WERI-Rb-1 (cell line): ENCODE data around the gene SPATC1L.

Source experiments
- DNase-seq: peaks from one replicate; pipeline ENCODE4 v3.0.0-alpha.2; 2020
- H3K27ac ChIP-seq: fragments of 250-450 bp; sonication (Bioruptor Pico); 2 replicates; pipeline ENCODE4 v1.5.1; 2020; ENCODE audit warnings: mild to moderate bottlenecking, moderate library complexity
- H3K27me3 ChIP-seq: fragments of 250-450 bp; sonication (Bioruptor Pico); 2 replicates; pipeline ENCODE4 v1.5.1; 2021; ENCODE audit warnings: mild to moderate bottlenecking, low read depth, moderate library complexity; ENCODE audit not compliant: insufficient read depth, severe bottlenecking
- H3K36me3 ChIP-seq: fragments of 250-450 bp; sonication (Bioruptor Pico); 2 replicates; pipeline ENCODE4 v1.5.1; 2020; ENCODE audit warnings: mild to moderate bottlenecking, moderate library complexity
- H3K4me3 ChIP-seq: 2 replicates; pipeline ENCODE4 v1.5.1; 2011; ENCODE audit warnings: low read depth, mild to moderate bottlenecking, control low read depth, low read length
- H3K9me3 ChIP-seq: fragments of 250-450 bp; sonication (Bioruptor Pico); 2 replicates; pipeline ENCODE4 v1.5.1; 2021; ENCODE audit warnings: mild to moderate bottlenecking, moderate library complexity; ENCODE audit not compliant: severe bottlenecking
- TF ChIP-seq, protein P1 (sequence below): IDR thresholded peaks from 2 replicates; pipeline ENCODE4 v1.5.1; 2011; ENCODE audit warnings: low read depth, mild to moderate bottlenecking, control low read depth, inconsistent platforms, low read length

SPATC1L gene

DNA sequence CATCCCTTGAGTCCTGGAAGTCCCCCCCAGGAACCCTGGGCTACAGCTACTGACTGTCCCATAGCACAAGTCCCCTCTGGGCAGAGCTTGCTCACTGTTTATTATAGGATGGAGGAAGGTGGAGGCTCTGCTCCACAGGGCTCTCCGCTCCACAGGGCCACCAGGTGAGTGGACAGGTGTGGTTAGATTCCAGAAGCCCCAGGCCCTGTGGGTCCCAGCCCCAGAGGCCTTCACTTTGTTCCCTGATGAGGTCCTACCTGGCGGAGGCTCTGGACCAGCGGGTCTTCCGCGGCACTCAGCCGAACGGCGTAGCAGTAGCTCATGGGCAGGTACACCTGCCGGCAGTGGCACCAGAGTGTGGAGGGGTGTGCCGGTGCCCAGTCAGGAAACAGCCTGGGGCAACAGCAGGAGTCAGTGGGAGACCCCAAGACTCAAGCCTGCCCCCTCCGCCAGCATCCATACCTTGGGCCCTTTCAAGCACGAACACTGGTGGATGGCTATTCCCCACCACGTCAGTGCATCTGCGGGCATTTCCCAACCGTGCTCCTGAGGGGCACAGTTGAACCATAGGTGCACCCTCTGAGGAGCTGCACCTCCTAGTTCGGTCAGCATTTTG is 32.0 kb upstream of the SPATC1L start:
- Histone ChIP-seq H3K36me3 (peaks cover 52% of the 10 kb centered on the region), H3K27me3 (no peaks in the 10 kb centered on the region), H3K4me3 (no peak overlapping the region), H3K27ac (no peak overlapping the region), H3K9me3 (no peaks in the 10 kb centered on the region)
- TF ChIP-seq, protein P1, sequence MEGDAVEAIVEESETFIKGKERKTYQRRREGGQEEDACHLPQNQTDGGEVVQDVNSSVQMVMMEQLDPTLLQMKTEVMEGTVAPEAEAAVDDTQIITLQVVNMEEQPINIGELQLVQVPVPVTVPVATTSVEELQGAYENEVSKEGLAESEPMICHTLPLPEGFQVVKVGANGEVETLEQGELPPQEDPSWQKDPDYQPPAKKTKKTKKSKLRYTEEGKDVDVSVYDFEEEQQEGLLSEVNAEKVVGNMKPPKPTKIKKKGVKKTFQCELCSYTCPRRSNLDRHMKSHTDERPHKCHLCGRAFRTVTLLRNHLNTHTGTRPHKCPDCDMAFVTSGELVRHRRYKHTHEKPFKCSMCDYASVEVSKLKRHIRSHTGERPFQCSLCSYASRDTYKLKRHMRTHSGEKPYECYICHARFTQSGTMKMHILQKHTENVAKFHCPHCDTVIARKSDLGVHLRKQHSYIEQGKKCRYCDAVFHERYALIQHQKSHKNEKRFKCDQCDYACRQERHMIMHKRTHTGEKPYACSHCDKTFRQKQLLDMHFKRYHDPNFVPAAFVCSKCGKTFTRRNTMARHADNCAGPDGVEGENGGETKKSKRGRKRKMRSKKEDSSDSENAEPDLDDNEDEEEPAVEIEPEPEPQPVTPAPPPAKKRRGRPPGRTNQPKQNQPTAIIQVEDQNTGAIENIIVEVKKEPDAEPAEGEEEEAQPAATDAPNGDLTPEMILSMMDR: no peak
- no peak for DNase-seq

- no peaks in the 10 kb centered on the region for H3K9me3 ChIP-seq
- H3K36me3 ChIP-seq: peaks cover 50% of the 10 kb centered on the region
- DNase-seq: no peak
- H3K27ac ChIP-seq: no peak overlapping the region
- H3K27me3 ChIP-seq: no peaks in the 10 kb centered on the region
- TF ChIP-seq, protein P1: no peak
- no peak overlapping the region for H3K4me3 ChIP-seq
These were observed 31.3 kb upstream of the SPATC1L start for GRCh38 chr21:46215436-46216131.

DNA sequence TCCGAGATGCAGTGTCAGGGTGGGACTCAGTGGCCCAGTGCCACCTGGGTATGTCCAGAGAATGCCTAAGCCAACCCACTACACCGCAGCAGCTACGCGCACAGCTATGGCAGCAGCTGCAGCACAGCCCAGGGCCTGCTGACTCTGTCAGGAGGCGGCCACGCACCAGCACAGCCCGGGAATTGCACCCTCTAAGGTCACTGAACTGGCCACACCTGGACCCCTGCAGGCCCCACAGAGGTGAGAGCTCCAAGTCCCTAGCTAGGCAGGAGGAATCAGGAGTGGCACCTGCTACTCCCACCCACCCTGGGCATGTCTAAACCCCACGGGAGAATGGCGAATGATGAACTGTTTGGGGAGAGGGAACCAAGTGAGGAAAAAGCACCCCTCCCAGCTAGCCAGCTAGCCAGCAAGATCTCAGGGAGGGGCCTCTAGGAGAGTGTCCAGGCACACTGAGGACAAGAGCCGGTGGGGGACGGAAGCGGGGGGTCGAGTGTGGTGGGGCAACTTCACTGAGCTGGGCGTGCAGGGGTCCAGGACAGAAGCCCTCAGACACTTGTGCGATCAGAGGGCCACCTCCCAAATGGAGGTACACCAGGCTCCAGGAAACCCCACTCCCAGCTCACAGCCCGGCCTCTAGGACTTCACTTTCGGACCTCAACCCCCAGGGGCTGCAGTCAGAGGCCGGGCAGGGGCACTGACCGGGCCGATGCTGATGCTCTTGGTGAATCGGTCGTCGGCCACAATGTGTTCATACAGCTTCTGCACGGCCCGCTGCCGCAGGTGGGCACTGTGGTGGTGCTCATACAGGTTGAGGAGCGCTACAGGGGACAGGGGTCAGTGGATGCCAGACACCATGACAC is 30.4 kb upstream of the SPATC1L start:
- DNase-seq: no peak
- no peaks in the 10 kb centered on the region for H3K27me3 ChIP-seq
- no peak overlapping the region for H3K4me3 ChIP-seq
- H3K27ac ChIP-seq: no peak overlapping the region
- peaks cover 43% of the 10 kb centered on the region for H3K36me3 ChIP-seq
- TF ChIP-seq, protein P1: no peak
- no peaks in the 10 kb centered on the region for H3K9me3 ChIP-seq

- no peak overlapping the region for H3K27ac ChIP-seq
- no peak overlapping the region for H3K4me3 ChIP-seq
- peaks cover 40% of the 10 kb centered on the region for H3K36me3 ChIP-seq
- H3K9me3 ChIP-seq: no peaks in the 10 kb centered on the region
- no peak for DNase-seq
- TF ChIP-seq, protein P1: no peak
- H3K27me3 ChIP-seq: no peaks in the 10 kb centered on the region
These were observed 29.5 kb upstream of the SPATC1L start for GRCh38 chr21:46213620-46214286.

DNA sequence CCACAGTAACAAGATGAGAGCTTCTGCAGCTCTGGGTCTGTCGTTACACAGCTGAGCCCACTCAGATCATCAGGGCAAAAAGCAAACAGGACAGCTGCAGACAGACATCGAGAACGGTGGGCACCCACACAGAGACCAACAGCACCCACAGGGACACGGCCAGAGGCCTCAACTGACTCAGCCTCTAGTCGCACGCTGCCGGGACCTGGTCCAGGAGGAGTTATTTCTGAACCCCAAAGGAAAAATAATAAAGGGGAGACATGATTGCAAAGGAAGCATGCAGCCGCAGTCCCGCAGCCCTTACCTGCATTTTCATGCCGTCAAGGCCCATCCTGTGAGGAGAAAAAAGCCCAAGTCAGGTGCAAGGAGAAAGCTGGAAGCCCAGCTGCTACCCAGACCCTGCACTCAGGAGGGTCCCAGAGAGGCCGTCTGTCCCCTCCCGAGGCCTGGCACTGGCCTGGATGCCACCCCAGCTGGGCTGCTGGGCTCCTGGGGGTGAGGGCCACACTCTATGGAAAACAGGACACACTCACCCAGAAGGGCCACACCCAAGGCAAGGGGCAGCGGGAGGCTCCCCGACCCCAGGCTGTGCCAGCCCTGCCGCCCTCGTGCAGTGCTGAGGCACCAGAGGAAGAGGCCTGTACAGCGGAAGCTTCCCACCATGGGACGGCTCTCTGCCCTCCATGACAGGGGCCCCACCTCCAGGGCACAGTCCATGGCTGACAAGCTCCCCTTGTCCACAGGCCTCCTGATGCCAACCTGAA is 28.6 kb upstream of the SPATC1L start:
- TF ChIP-seq, protein P1: no peak
- H3K27me3 ChIP-seq: no peaks in the 10 kb centered on the region
- no peak for DNase-seq
- no peak overlapping the region for H3K4me3 ChIP-seq
- H3K9me3 ChIP-seq: no peaks in the 10 kb centered on the region
- peaks cover 45% of the 10 kb centered on the region for H3K36me3 ChIP-seq
- no peak overlapping the region for H3K27ac ChIP-seq
